Astrocyte (in vitro differentiated cells and primary cell): Measurements from ENCODE around the gene PDIA5. TPM values are rescaled to one million over a fixed set of nuclear protein-coding genes. Genes with fewer than 3 reads are reported as not detected.
"Not testable (repeated sequence)": the region's sequence is repeated elsewhere in the genome, so short reads cannot be mapped to it uniquely, and the experiment has no call there.

Experiments used
- DNase-seq: peaks from one replicate; pipeline ENCODE4 v3.0.0-alpha.2; 2010; ENCODE audit warnings: low read depth
- FAIRE-seq: peaks from 2 replicates; lab custom pipeline; 2011; peaks lifted over from hg19 to GRCh38; lab: Jason Lieb, UNC
- H2AFZ ChIP-seq: 2 replicates; pipeline ENCODE4 v1.6.0; 2012; ENCODE audit warnings: low read depth, low read length, inconsistent platforms
- H3K27ac ChIP-seq: 2 replicates; pipeline ENCODE4 v1.5.1; 2011; ENCODE audit warnings: low read depth, low read length, inconsistent platforms
- H3K27me3 ChIP-seq: 2 replicates; pipeline ENCODE4 v1.6.0; 2011; ENCODE audit warnings: low read length, inconsistent platforms; ENCODE audit not compliant: insufficient read depth
- H3K36me3 ChIP-seq: 2 replicates; pipeline ENCODE4 v1.5.1; 2011; ENCODE audit warnings: low read length, inconsistent platforms; ENCODE audit not compliant: insufficient read depth
- H3K4me1 ChIP-seq: 2 replicates; pipeline ENCODE4 v1.5.1; 2011; ENCODE audit warnings: low read length, inconsistent platforms; ENCODE audit not compliant: insufficient read depth
- H3K4me2 ChIP-seq: 2 replicates; pipeline ENCODE4 v1.6.0; 2012; ENCODE audit warnings: low read length, inconsistent platforms
- H3K4me3 ChIP-seq: 2 replicates; pipeline ENCODE4 v1.5.1; 2011; ENCODE audit warnings: low read depth, mild to moderate bottlenecking, low read length, inconsistent platforms; ENCODE audit not compliant: insufficient read depth
- H3K79me2 ChIP-seq: 2 replicates; pipeline ENCODE4 v1.6.0; 2012; ENCODE audit warnings: mild to moderate bottlenecking, low read length, inconsistent platforms; ENCODE audit not compliant: insufficient read depth
- H3K9ac ChIP-seq: 2 replicates; pipeline ENCODE4 v1.6.0; 2012; ENCODE audit warnings: mild to moderate bottlenecking, low read length, inconsistent platforms
- H3K9me3 ChIP-seq: 2 replicates; pipeline ENCODE4 v1.5.1; 2012; ENCODE audit warnings: low read depth, mild to moderate bottlenecking, low read length, inconsistent platforms; ENCODE audit not compliant: insufficient read depth
- H4K20me1 ChIP-seq: 2 replicates; pipeline ENCODE4 v1.6.0; 2012; ENCODE audit warnings: low read length, inconsistent platforms; ENCODE audit not compliant: insufficient read depth
- H3K27ac Mint-ChIP-seq: one replicate; pipeline ENCODE4 v1.8.0; 2021; ENCODE audit warnings: mild to moderate bottlenecking, mixed read lengths; ENCODE audit not compliant: unreplicated experiment
- H3K27me3 Mint-ChIP-seq: one replicate; pipeline ENCODE4 v1.8.0; 2021; ENCODE audit warnings: low read depth, mixed read lengths; ENCODE audit not compliant: unreplicated experiment
- H3K36me3 Mint-ChIP-seq: one replicate; pipeline ENCODE4 v1.8.0; 2021; ENCODE audit warnings: low read depth, mixed read lengths; ENCODE audit not compliant: unreplicated experiment
- H3K4me1 Mint-ChIP-seq: one replicate; pipeline ENCODE4 v1.8.0; 2021; ENCODE audit warnings: low read depth, mixed read lengths; ENCODE audit not compliant: unreplicated experiment
- H3K4me3 Mint-ChIP-seq: one replicate; pipeline ENCODE4 v1.8.0; 2021; ENCODE audit warnings: mild to moderate bottlenecking, moderate library complexity, mixed read lengths; ENCODE audit not compliant: unreplicated experiment
- H3K9me3 Mint-ChIP-seq: one replicate; pipeline ENCODE4 v1.8.0; 2021; ENCODE audit warnings: mild to moderate bottlenecking, mixed read lengths; ENCODE audit not compliant: unreplicated experiment
- CTCF ChIP-seq: IDR thresholded peaks from 2 replicates; pipeline ENCODE4 v1.5.1; 2011; ENCODE audit warnings: low read depth, mild to moderate bottlenecking, inconsistent platforms, low read length, moderate library complexity; ENCODE audit not compliant: insufficient read depth
- EZH2 ChIP-seq: IDR thresholded peaks from 2 replicates; pipeline ENCODE4 v1.6.1; 2012; ENCODE audit warnings: mild to moderate bottlenecking, low read length, inconsistent platforms; ENCODE audit not compliant: insufficient read depth
- total RNA-seq: library from RNA; stranded (reverse); gene quantifications from 2 replicates; pipeline ENCODE4 v1.2.1, GENCODE V29; 2021

PDIA5 gene
- total RNA-seq, 1 donor from 2014 or later, result 77.5 TPM

- peaks cover 5% of the 10 kb centered on the region for H3K4me1 Mint-ChIP-seq
- peaks cover 27% of the 10 kb centered on the region for H3K36me3 ChIP-seq
- peaks cover 24% of the 10 kb centered on the region for H4K20me1 ChIP-seq
- no peak for DNase-seq
- H3K36me3 Mint-ChIP-seq, result peaks cover 50% of the 10 kb centered on the region
- no peak for FAIRE-seq
- H3K4me3 Mint-ChIP-seq, result no peak overlapping the region
- no peaks in the 10 kb centered on the region for H3K27me3 ChIP-seq
- no peak overlapping the region for H3K27ac ChIP-seq
- H3K9me3 ChIP-seq, result no peaks in the 10 kb centered on the region
- H3K4me2 ChIP-seq, result no peak overlapping the region
- H3K27ac Mint-ChIP-seq, result peak overlapping the region; percentile 41
- H2AFZ ChIP-seq, result no peak overlapping the region
- TF ChIP-seq EZH2 (no peak), CTCF (no peak)
- H3K4me1 ChIP-seq, result peaks cover 3% of the 10 kb centered on the region
- no peaks in the 10 kb centered on the region for H3K79me2 ChIP-seq
- H3K27me3 Mint-ChIP-seq, result no peaks in the 10 kb centered on the region
- no peak overlapping the region for H3K9ac ChIP-seq
- no peak overlapping the region for H3K4me3 ChIP-seq
- H3K9me3 Mint-ChIP-seq, result no peaks in the 10 kb centered on the region
These were observed 83.8 kb downstream of the PDIA5 start for GRCh38 chr3:123150449-123151215.

- Mint-ChIP-seq H3K27ac (no peak overlapping the region), H3K9me3 (no peaks in the 10 kb centered on the region), H3K4me3 (no peak overlapping the region), H3K4me1 (peaks cover 5% of the 10 kb centered on the region), H3K27me3 (no peaks in the 10 kb centered on the region), H3K36me3 (peaks cover 48% of the 10 kb centered on the region)
- TF ChIP-seq EZH2 (no peak), CTCF (no peak)
- Histone ChIP-seq H2AFZ (no peak overlapping the region), H3K9me3 (no peaks in the 10 kb centered on the region), H3K9ac (no peak overlapping the region), H3K36me3 (peaks cover 20% of the 10 kb centered on the region), H3K4me2 (no peak overlapping the region), H3K4me1 (peaks cover 3% of the 10 kb centered on the region), H3K4me3 (no peak overlapping the region), H3K79me2 (no peaks in the 10 kb centered on the region), H3K27me3 (no peaks in the 10 kb centered on the region), H4K20me1 (peaks cover 23% of the 10 kb centered on the region), H3K27ac (no peak overlapping the region)
- DNase-seq (no peak), FAIRE-seq (no peak)
These were observed 84.5 kb downstream of the PDIA5 start for GRCh38 chr3:123151251-123151705.

GRCh38 chr3:123151853-123152420 lies 85.1 kb downstream of the PDIA5 start:
- not testable (repeated sequence) for H3K4me1 Mint-ChIP-seq, H3K9ac ChIP-seq, FAIRE-seq, H3K4me3 Mint-ChIP-seq, H3K4me1 ChIP-seq, H3K27me3 Mint-ChIP-seq, H3K9me3 ChIP-seq, H3K4me3 ChIP-seq, H3K27me3 ChIP-seq, H3K9me3 Mint-ChIP-seq, H3K27ac ChIP-seq, H3K4me2 ChIP-seq, DNase-seq, H3K79me2 ChIP-seq, H2AFZ ChIP-seq
- Mint-ChIP-seq H3K27ac (peak overlapping the region; percentile 34), H3K36me3 (peaks cover 48% of the 10 kb centered on the region)
- Histone ChIP-seq H4K20me1 (peaks cover 25% of the 10 kb centered on the region), H3K36me3 (peaks cover 20% of the 10 kb centered on the region)
